ENCODE data around the gene HSD17B2. TPM values are rescaled to one million over a fixed set of nuclear protein-coding genes. Genes with fewer than 3 reads are reported as not detected.

HSD17B2 gene
- total RNA-seq, 1 experiment from 2014 or later, result not detected

- DNase-seq (ENCODE audit: low read depth), result no peak
- in situ Hi-C loops (cut with HindIII; ENCODE audit: low pct_unique_long_range_greater_than_20kb, low sequenced_read_pairs), result no loop called here
These were observed 8.9 kb downstream of the HSD17B2 start for GRCh38 chr16:82043680-82044584.

GRCh38 chr16:82044585-82044911 lies 9.5 kb downstream of the HSD17B2 start:
- in situ Hi-C loops (cut with HindIII; ENCODE audit: low pct_unique_long_range_greater_than_20kb, low sequenced_read_pairs), result no loop called here
- no peak for DNase-seq (ENCODE audit: low read depth)

- no peak for DNase-seq (ENCODE audit: low read depth)
- in situ Hi-C loops (cut with HindIII; ENCODE audit: low pct_unique_long_range_greater_than_20kb, low sequenced_read_pairs), result no loop called here
These were observed 10.4 kb downstream of the HSD17B2 start for GRCh38 chr16:82045465-82045864.

- DNase-seq (ENCODE audit: low read depth), result no peak
- in situ Hi-C loops (cut with HindIII; ENCODE audit: low pct_unique_long_range_greater_than_20kb, low sequenced_read_pairs), result no loop called here
These were observed 11.5 kb downstream of the HSD17B2 start for GRCh38 chr16:82046541-82046940.

- in situ Hi-C loops (cut with HindIII; ENCODE audit: low pct_unique_long_range_greater_than_20kb, low sequenced_read_pairs), result no loop called here
- DNase-seq (ENCODE audit: low read depth), result no peak
These were observed 11.9 kb downstream of the HSD17B2 start for GRCh38 chr16:82046941-82047340.

GRCh38 chr16:82047374-82047773 lies 12.3 kb downstream of the HSD17B2 start:
- DNase-seq (ENCODE audit: low read depth), result no peak
- in situ Hi-C loops (cut with HindIII; ENCODE audit: low pct_unique_long_range_greater_than_20kb, low sequenced_read_pairs), result no loop called here

GRCh38 chr16:82047787-82048186 lies 12.7 kb downstream of the HSD17B2 start:
- in situ Hi-C loops (cut with HindIII; ENCODE audit: low pct_unique_long_range_greater_than_20kb, low sequenced_read_pairs), result no loop called here
- DNase-seq (ENCODE audit: low read depth), result no peak

- DNase-seq (ENCODE audit: low read depth), result no peak
- in situ Hi-C loops (cut with HindIII; ENCODE audit: low pct_unique_long_range_greater_than_20kb, low sequenced_read_pairs), result no loop called here
These were observed 14.4 kb downstream of the HSD17B2 start for GRCh38 chr16:82049484-82049883.

- DNase-seq (ENCODE audit: low read depth), result no peak
- in situ Hi-C loops (cut with HindIII; ENCODE audit: low pct_unique_long_range_greater_than_20kb, low sequenced_read_pairs), result no loop called here
These were observed 15.5 kb downstream of the HSD17B2 start for GRCh38 chr16:82050506-82050905.

GRCh38 chr16:82050909-82051357 lies 15.9 kb downstream of the HSD17B2 start:
- DNase-seq (ENCODE audit: low read depth), result no peak
- in situ Hi-C loops (cut with HindIII; ENCODE audit: low pct_unique_long_range_greater_than_20kb, low sequenced_read_pairs), result no loop called here

- no peak for DNase-seq (ENCODE audit: low read depth)
- in situ Hi-C loops (cut with HindIII; ENCODE audit: low pct_unique_long_range_greater_than_20kb, low sequenced_read_pairs), result no loop called here
These were observed 16.6 kb downstream of the HSD17B2 start for GRCh38 chr16:82051656-82052055.

GRCh38 chr16:82055117-82055516 lies 20.1 kb downstream of the HSD17B2 start:
- in situ Hi-C loops (cut with HindIII; ENCODE audit: low pct_unique_long_range_greater_than_20kb, low sequenced_read_pairs), result no loop called here
- DNase-seq (ENCODE audit: low read depth), result no peak

GRCh38 chr16:82055728-82056549 lies 20.9 kb downstream of the HSD17B2 start:
- DNase-seq (ENCODE audit: low read depth), result no peak
- in situ Hi-C loops (cut with HindIII; ENCODE audit: low pct_unique_long_range_greater_than_20kb, low sequenced_read_pairs), result no loop called here

- DNase-seq (ENCODE audit: low read depth), result no peak
- in situ Hi-C loops (cut with HindIII; ENCODE audit: low pct_unique_long_range_greater_than_20kb, low sequenced_read_pairs), result no loop called here
These were observed 21.5 kb downstream of the HSD17B2 start for GRCh38 chr16:82056550-82056896.

GRCh38 chr16:82059161-82059982 lies 24.3 kb downstream of the HSD17B2 start:
- in situ Hi-C loops (cut with HindIII; ENCODE audit: low pct_unique_long_range_greater_than_20kb, low sequenced_read_pairs), result no loop called here
- DNase-seq (ENCODE audit: low read depth), result no peak

GRCh38 chr16:82059983-82060421 lies 24.9 kb downstream of the HSD17B2 start:
- DNase-seq (ENCODE audit: low read depth), result no peak
- in situ Hi-C loops (cut with HindIII; ENCODE audit: low pct_unique_long_range_greater_than_20kb, low sequenced_read_pairs), result no loop called here

- DNase-seq (ENCODE audit: low read depth), result no peak
- in situ Hi-C loops (cut with HindIII; ENCODE audit: low pct_unique_long_range_greater_than_20kb, low sequenced_read_pairs), result no loop called here
These were observed 26.9 kb downstream of the HSD17B2 start for GRCh38 chr16:82061861-82062525.

GRCh38 chr16:82062645-82063058 lies 27.6 kb downstream of the HSD17B2 start:
- in situ Hi-C loops (cut with HindIII; ENCODE audit: low pct_unique_long_range_greater_than_20kb, low sequenced_read_pairs), result no loop called here
- DNase-seq (ENCODE audit: low read depth), result no peak

All from Caki2 (cell line).